IPS DF 4.7 (cell line): ENCODE data around the gene SCCPDH.

Source experiments
- DNase-seq: peaks from one replicate; pipeline ENCODE4 v3.0.0-alpha.2; 2013; ENCODE audit warnings: low spot score; ENCODE audit errors: extremely low read depth

Gene SCCPDH

DNA sequence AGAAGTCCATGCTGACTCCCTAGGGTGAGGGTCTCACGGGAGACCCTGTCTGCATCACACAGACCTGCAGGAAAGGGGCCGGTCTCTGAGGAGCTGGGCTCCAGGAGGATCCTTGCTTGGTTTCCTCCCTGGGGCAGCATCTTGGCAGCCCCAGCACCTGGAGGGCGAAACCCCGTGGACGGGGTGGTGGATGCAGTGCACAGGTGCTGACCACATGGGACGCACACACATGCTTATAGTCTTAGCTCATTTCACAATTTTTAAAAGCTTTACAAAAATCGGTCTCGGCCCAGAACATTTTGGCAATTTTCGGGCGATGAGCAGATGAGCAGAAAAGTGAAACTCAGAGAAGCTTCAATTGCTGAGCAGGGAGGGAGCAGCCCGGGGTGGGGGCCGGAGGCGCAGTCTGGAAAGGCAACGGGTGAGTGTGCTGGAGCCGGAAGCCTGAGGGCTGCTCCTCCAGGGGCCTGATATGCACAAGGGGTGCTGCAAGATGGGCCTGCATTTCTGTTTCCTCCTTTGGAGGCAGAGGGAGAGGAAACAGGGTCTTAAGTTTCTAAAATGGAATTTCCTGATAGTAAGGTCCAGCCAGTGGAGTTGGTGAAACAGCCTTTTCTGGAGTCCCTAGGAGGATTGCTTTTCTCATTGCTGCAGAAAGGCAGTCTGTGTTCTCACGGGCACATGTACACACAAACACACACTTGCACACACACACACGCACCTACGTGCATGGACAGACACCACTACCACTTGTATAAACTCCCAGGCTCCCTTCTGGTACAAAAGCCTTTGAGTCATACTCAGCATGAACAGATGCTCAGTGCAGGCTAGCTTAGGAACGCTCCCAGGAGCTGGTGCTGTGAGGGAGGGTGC is 60.6 kb downstream of the SCCPDH start:
- DNase-seq, result no peak

DNA sequence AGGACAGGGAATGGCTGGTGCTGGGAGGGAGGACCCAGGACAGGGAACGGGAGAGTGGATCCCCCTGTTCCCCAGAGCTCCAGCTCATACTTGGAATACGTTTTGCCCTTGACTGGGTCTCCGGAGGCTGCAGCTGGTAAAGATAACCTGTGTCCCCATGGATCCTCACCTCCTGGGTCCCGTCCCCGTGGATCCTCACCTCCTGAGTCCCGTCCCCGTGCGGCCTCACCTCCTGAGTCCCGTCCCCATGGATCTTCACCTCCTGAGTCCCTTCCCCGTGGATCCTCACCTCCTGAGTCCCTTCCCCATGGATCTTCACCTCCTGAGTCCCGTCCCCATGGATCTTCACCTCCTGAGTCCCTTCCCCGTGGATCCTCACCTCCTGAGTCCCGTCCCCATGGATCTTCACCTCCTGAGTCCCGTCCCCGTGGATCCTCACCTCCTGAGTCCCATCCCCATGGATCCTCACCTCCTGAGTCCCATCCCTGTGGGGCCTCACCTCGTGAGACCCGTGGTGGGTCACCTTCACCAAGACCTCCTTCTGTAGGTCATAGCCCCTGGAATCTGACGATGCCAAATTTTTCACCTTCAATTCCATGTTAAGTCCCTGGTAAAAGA is 61.4 kb downstream of the SCCPDH start:
- DNase-seq, result no peak

DNA sequence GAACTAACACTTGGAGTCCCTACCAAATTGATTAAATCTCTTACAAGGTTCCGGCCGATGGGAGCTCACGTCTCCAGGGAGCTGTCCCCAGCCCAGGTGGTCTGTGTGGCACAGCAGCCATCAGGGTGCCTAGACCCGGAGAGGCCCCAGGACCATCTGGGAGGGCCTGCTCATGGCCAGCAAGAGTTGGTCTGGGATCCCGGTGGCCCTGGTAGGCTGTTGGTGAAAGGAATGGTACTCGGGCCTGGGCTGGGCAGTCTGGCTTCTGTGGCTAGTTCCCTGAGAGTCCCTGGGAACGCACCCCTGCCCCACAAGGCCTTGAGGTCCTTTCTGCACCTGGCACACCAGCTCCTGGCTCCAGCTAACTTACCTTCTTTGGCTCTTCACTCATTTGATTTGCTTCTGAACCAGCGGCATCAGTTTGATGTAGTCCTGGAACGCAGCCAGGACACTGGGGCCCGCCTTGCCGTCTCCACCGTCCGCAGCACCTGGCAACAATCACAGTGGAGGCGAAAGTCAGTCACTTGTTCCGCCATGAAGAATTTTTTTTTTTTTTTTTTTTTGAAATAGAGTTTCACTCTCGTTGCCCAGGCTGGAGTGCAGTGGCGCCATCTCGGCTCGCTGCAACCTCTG is 62.5 kb downstream of the SCCPDH start:
- DNase-seq, result no peak

DNA sequence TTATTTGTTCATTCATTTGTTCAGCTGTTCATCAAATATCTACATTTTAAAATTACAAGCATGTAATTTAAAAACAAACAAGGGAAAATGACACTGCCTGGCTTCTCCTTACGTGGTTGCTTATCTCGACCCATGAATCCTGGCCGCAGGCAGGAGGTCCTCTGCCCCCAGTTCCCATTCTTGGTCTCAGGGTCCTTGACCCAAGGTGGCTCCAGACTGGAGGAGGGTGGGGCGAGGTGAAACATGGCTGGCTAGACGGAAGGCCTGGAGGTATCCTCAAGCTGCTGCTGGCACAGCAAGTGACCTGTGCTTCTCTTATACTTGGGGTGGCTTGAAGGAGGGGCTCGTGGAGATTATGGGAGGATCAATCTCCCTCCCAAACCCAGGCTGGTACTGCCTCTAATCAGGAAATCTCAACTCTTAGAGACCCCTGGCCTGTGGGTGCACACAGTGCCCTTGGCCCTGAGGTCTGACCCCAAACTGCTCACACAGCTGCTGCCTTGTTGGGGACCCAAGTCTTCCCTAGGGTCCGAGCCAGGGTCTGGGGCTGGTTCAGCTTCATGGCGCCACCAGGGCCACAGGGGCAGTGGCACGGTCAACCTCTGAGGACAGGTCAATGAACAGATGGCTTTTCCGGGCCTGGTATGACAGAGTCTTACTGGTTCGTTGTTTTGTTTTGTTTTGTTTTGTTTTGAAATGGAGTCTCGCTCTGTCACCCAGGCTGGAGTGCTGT is 63.7 kb downstream of the SCCPDH start:
- no peak for DNase-seq

DNA sequence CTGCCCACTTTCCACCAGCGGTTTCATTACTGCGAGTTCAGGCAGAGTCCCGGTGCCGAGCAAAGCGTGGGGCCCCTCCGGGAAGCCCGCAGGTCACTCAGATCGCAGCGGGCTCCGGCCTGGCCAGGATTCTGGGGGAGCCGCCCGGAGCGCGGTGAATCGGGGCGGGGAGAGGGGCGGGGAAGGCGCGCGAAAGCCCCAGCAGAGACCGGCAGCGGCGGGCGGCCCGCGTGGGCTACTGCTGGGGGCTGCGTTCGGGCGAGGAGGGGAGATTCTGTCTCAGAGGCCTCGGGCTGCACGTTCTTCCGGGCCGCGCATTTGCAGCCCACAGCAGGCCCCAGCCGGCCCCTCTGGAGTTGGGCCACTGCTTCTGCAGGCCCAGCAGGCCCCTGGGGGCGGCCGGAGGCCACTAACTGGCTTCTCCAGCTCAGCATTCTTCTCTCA is 64.7 kb downstream of the SCCPDH start:
- no peak for DNase-seq

DNA sequence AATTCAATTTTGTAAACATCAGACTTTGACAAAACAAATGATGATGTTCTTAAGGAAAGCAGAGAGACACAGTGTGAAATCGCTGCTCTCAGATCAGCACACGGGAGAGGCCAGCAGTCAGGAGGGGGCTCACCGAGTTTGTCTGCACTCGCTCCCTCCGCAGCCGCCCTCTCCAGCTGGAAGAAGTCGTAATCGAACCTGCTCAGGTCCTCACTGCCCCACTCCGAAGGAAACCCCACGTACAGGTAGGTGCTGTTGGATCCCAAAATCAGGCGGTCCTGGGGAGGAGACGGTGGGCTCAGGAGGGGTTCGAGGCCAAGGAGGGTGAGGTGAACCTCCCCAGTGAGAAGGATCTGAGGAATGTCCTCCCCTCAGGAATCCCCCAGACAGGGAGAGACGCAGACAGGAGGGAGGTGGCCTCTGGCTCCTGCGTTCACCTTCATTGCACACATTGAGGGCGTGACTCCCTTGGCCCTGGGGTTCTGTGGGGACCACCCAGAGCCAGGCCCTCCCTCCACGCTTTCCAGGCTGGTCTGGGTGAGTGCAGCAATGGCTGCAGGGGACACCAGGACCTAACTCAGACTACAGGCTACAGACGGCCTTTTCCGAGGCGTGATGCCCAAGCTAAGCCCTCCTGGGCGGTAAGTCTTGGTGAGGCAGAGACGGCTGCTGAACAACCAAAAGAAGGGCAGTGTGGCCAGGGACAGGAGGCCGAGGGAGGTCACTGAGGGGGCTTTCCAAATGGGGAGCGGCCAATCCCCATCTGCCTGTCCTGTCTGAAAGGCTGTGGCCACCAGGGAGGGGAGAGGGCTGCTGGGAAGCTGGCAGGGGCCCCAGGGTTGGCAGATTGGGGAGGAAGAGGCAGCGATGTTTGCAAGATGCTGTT is 65.5 kb downstream of the SCCPDH start:
- DNase-seq, result no peak

DNA sequence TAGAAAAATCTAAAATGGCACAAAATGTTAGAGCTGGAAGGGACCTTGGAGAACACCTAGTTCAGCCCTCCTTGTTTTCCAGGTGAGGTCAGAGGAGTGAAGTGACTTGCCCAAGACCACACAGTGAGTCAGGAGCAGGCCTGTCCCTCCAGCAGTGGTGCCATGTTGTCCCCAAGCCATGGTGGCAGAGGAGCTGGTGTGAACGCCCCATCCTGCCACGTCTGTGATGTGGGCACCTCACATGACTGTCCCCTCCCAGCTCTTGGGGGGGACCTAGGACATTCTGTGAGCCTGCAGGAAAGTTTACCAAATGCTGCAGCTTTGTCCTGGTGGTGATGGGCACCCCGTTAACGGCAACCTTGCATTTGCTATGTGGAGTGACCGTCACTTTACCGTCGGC is 66.2 kb downstream of the SCCPDH start:
- DNase-seq, result no peak

DNA sequence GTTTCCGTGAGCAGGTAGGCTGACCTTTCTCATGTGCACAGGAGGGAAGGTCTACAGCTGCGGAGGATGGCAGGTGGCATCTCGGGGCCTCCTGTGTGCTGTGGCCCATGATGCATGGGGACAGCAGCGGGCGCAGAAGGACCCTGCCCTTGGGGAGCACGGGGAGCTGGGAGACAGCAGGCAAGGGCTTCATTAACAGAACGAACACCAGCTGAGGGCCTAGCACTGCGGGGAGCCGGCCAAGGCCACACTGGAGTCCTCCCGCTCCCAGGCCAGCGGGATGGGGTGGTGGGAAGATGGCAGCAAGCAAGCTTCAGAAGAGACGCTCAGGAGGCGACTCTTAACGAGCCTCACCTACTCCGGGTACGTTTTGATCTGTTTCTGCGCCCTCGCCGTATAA is 66.6 kb downstream of the SCCPDH start:
- DNase-seq, result no peak

DNA sequence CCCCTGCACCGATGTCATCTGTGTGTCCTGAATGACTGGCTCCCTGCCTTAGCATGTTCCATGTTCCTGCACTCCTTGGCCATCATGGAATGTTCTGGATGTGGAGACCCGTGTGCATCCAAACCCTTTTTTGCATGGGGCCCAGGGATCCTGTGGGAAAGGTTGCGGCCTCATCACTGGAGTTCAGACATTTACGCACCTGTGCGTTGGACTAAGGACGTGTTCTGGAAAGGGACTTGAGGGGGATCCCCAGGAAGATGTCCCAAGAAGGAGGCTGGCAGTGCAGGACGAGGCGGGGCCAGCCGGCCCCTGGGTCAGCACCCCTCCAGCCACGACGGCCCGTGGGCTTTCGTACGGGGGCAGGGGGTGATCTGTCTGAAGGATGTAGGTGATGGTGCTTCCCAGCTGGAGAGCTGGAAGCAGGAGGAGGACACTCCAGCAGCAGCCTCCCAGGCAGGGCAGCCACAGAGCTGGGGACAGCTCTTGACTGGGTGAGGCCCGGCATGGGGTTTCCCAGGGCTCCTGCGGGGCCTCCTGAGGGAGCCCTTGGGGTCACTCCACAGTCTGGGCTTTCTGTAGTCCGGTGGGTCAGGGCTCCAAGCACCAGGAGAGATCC is 67.2 kb downstream of the SCCPDH start:
- no peak for DNase-seq

DNA sequence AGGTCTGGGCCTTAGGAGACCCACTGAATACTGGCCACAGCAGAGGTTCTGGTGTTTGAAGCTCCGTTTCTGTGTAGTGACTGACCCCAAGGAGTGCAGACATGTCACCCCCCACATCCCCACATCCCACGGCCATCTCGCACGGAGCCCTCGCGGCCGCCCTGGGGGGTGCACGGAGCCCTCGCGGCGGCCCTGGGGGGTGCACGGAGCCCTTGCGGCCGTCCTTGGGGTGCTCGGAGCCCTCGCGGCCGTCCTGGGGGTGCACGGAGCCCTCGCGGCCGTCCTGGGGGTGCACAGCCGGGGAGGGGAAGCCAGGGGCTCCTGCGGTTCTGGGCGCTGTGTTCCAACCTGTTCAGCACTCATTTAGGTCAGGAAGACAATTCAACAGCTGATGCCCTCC is 68.4 kb downstream of the SCCPDH start:
- DNase-seq, result no peak

DNA sequence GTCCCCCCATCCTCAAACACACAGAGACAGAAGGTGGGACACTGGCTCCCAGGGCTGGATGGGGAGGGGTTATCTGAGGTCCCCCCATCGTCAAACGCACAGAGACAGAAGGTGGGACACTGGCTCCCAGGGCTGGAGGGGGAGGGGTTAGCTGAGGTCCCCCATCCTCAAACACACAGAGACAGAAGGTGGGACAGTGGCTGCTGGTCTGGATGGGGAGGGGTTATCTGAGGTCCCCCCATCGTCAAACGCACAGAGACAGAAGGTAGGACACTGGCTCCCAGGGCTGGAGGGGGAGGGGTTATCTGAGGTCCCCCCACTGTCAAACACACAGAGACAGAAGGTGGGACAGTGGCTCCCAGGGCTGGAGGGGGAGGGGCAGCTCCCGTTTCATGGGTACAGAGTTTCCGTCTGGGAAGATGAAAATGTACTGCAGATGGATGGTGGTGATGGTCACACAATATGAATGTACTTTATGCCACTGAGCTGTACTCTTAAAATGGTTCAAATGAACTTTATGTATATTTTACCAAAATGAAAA is 69.2 kb downstream of the SCCPDH start:
- DNase-seq, result no peak

DNA sequence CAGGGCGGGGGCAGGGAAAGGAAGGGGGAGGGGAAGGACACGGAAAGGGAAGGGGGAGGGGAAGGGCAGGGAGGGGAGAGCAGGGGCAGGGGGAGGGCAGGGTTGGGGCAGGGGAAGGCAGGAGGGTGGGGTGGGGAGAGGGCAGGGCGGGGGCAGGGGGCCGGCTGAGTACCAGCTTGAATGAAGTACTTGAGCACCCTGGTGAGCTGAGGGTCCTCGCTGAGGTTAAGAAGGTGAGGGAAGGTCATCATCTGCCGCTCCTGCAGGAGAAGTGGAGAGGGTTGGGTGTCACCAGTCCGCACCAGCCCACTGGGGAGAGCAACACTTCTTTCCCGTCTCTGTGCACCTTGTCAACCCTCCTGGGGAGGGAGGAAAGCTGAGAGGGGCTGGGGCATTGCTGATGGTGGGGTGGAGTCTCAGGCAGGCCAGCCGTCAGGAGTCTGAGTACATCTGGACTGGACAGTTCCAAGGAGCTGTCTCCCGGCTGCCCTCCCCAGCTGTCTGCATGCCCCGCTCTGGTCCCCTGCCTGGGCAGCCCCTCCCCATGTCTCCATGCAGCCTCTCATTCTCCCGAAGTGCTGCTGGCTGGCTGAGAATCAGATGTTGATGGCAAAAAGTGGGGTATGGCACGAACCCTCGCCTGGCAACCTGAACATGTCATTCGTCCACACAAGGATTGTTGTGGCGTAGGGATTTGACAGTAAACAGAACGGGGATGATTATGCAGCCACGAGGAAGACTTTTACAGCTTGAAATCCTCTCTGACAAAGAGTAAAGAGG is 70.0 kb downstream of the SCCPDH start:
- DNase-seq, result no peak

DNA sequence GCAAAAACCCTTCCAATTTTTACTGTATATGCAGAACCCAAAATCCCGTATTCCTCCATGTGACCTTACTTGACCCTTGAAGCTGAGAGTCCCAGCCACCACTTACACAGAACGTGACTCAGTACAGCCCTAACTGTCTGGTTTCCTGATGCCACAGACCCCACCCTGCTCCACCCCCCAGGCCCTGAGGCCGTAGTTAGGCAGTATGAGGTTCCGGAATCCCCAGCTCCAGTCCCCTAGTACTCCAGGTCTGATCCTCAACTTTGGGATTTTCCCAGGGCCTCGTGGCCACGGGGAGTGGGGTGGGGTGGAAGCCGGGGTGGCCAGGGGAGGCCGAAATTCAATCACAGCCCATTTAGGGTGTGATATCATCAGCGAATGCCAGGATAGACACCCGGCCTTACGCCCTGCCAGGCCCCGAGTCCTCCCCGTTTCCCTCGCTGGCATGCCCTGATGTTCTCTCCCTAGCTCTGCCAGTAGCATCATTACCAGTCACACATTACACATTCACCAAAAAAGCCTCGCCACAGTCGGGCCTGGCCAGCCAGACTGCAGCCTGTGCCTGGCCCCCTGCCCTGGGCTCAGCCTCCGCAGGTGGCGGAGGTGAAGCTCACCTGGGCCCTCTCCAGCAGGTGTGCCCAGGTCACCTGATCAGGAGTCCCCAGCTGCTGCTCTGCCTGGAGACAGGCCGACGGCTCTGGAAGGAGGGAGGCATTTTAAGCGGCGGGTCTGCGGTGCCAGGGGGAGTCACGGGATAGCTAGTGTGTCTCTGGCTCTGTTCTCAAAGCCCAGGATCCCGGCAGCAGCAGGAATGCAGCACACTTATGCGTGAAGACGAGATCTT is 70.8 kb downstream of the SCCPDH start:
- DNase-seq, result no peak

DNA sequence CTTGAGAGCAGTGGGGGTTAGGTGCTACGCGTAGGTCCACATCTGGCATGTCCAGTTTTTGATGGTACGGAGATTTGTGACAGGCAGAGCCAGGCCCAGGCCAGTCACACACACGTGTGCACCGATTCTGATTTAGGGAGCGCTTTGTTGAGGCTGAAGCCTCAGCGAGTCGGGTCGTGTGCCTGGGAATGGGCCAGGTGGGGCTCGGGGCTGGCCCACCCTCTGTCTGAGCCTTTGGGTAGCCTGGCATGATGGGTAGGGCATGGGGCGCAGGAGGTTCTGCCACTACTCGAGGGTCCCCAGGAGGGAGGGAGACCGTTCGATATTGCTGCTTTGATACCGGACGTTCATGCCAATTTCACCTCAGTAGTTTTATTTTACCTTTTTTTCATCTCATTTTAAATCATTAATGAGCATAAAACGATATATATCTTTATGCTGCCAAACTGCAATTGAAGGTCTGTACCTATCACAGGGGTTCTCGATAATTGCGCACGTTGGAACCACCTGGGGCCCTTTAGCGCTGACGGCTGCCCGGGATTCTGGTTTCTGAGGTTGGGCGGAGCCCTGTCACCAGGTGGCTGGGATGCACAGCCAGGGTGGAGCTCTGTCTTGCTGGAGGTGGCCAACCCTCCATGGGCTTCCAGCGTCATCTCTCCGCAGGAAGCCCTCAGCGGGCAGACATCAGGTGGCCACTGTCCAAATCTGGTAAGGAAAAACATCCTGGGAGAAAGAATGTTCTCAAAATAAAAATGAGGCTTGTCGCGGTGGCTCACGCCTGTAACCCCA is 71.9 kb downstream of the SCCPDH start:
- DNase-seq, result no peak

DNA sequence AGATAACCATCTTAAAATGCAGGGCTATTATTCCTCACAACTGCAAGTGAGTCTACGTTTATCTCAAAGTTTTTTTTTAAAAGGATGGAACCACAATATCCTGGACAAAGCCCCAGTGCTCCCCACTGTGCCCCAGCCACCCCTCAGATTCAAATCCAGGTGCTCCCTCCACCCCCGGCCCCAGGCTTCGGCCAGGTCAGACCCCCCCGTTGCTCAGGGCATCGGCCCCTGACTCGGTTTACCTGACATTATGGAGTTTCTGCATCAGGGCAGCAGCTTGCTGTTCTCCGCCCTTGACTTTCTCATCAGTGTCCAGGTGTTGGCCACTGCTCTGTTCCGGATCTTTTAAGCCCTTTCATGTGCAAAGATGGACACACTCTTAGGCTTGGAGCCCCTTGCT is 72.9 kb downstream of the SCCPDH start:
- DNase-seq, result no peak

DNA sequence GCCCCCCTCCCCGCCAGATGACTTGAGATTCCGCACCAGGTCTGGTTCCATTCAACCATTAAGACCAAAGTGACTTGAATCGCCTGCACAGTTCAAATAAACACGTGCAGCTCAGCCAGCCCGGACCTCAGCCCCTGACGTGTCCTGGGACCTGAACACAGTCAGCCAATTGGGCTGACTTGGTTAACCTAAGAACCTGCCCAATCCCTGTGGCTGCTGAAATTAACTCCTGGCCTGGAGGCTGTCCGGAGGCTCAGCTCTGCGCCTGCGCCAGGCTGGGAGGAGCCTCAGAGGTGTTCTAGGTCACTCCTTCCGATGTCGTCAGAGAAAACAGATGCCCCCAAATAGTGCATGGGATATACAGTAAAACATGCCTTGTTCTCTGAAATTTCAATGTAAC is 73.4 kb downstream of the SCCPDH start:
- DNase-seq, result no peak

DNA sequence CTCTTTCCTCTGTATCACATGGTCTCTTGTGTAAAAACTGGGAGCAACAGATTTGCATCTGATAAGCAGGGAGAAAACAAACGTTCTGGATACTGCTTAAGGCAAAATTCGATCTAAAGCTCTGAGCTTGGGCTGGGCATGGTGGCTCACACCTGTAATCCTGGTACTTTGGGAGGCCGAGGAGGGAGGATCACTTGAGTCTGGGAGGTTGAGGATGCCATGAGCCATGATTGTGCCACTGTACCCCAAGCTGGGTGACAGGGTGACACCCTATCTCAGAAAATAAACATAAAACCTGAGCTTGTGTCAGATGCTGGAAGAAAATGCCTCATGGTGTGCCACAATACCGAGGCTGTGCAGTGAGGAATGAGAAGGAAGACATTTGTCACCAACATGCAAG is 73.9 kb downstream of the SCCPDH start:
- no peak for DNase-seq
